GM23338 (cell line): Measurements from ENCODE around the gene CCDC71L. TPM values are rescaled to one million over a fixed set of nuclear protein-coding genes. Genes with fewer than 3 reads are reported as not detected.

Source experiments
- ATAC-seq: fragments of 200-7000 bp; cut with Tn5 transposase; 3 replicates; pipeline ENCODE4 v1.9.1; 2020
- DNase-seq: peaks from one replicate; pipeline ENCODE4 v3.0.0-alpha.2; 2015; ENCODE audit warnings: low spot score
- H2AFZ ChIP-seq: fragments of 200-600 bp; sonication (generic); 2 replicates; pipeline ENCODE4 v1.8.0; 2016; ENCODE audit warnings: antibody characterized with exemption, mild to moderate bottlenecking, moderate library complexity
- H3F3A ChIP-seq: fragments of 200-600 bp; sonication (generic); replicated peaks from 2 replicates; pipeline ENCODE4 v1.8.0; 2017; ENCODE audit warnings: antibody characterized with exemption, mixed run types, low read depth
- H3K27ac ChIP-seq: fragments of 200-600 bp; sonication (generic); 2 replicates; pipeline ENCODE4 v1.6.1; 2016; ENCODE audit warnings: low read depth
- H3K27me3 ChIP-seq: fragments of 200-600 bp; sonication (generic); 2 replicates; pipeline ENCODE4 v1.8.0; 2016; ENCODE audit warnings: mild to moderate bottlenecking, mixed run types, moderate library complexity; ENCODE audit not compliant: insufficient read depth
- H3K36me3 ChIP-seq: fragments of 200-600 bp; sonication (generic); 2 replicates; pipeline ENCODE4 v1.8.0; 2016; ENCODE audit warnings: mild to moderate bottlenecking; ENCODE audit not compliant: insufficient read depth
- H3K4me1 ChIP-seq: fragments of 200-600 bp; sonication (generic); 2 replicates; pipeline ENCODE4 v1.8.0; 2016; ENCODE audit warnings: mild to moderate bottlenecking, moderate library complexity; ENCODE audit not compliant: insufficient read depth
- H3K4me2 ChIP-seq: fragments of 200-600 bp; sonication (generic); 2 replicates; pipeline ENCODE4 v1.7.1; 2017; ENCODE audit warnings: mixed run types
- H3K4me3 ChIP-seq: fragments of 200-600 bp; sonication (generic); 2 replicates; pipeline ENCODE4 v1.6.1; 2016; ENCODE audit warnings: mixed run types
- H3K79me2 ChIP-seq: fragments of 200-600 bp; sonication (generic); replicated peaks from 2 replicates; pipeline ENCODE4 v1.8.0; 2017; ENCODE audit warnings: mild to moderate bottlenecking; ENCODE audit not compliant: insufficient read depth
- H3K9me2 ChIP-seq: fragments of 200-600 bp; sonication (generic); 2 replicates; pipeline ENCODE4 v1.8.0; 2017; ENCODE audit not compliant: insufficient read depth
- H4K20me1 ChIP-seq: fragments of 200-600 bp; sonication (generic); replicated peaks from 2 replicates; pipeline ENCODE4 v1.8.0; 2017; ENCODE audit warnings: mild to moderate bottlenecking; ENCODE audit not compliant: insufficient read depth
- H3K27ac Mint-ChIP-seq: 2 replicates; pipeline ENCODE4 v1.8.0; 2020; ENCODE audit warnings: inconsistent platforms, mild to moderate bottlenecking, moderate library complexity, mixed read lengths
- H3K27me3 Mint-ChIP-seq: 3 replicates; pipeline ENCODE4 v1.8.0; 2022; ENCODE audit warnings: low read depth, mild to moderate bottlenecking, moderate library complexity, mixed read lengths, inconsistent platforms; ENCODE audit not compliant: insufficient read depth, poor library complexity
- H3K36me3 Mint-ChIP-seq: 3 replicates; pipeline ENCODE4 v1.8.0; 2021; ENCODE audit warnings: low read depth, mild to moderate bottlenecking, inconsistent platforms, moderate library complexity, mixed read lengths
- H3K4me1 Mint-ChIP-seq: 3 replicates; pipeline ENCODE4 v1.8.0; 2020; ENCODE audit warnings: mild to moderate bottlenecking, inconsistent platforms, mixed read lengths
- H3K4me3 Mint-ChIP-seq: 3 replicates; pipeline ENCODE4 v1.8.0; 2021; ENCODE audit warnings: moderate library complexity, mild to moderate bottlenecking, inconsistent platforms, mixed read lengths
- H3K9me3 Mint-ChIP-seq: 3 replicates; pipeline ENCODE4 v1.8.0; 2020; ENCODE audit warnings: moderate library complexity, mild to moderate bottlenecking, inconsistent platforms, mixed read lengths
- CREB1 ChIP-seq: fragments of 250-450 bp; sonication (Bioruptor Pico); IDR thresholded peaks from 2 replicates; pipeline ENCODE4 v1.5.0; 2020; ENCODE audit warnings: low read depth, mild to moderate bottlenecking, moderate library complexity
- CTCF ChIP-seq, 2 experiments: fragments of 200-600 bp in 1 of 2; sonication (generic) in 1 of 2; conservative IDR thresholded peaks; 2 replicates each; pipeline versions ENCODE4 v1.5.1 to v1.6.1; 2016 to 2017; ENCODE audit warnings: antibody characterized with exemption in 2 of 2, low read depth in 2 of 2, mild to moderate bottlenecking in 2 of 2, moderate library complexity in 1 of 2
- EZH2phosphoT487 ChIP-seq: fragments of 200-600 bp; sonication (generic); IDR thresholded peaks from one replicate; pipeline ENCODE4 v1.8.1; 2018; ENCODE audit warnings: antibody characterized with exemption; ENCODE audit not compliant: unreplicated experiment
- NANOG ChIP-seq: IDR thresholded peaks from 2 replicates; pipeline ENCODE4 v1.6.1; 2016; ENCODE audit warnings: antibody characterized with exemption, borderline replicate concordance
- REST ChIP-seq: IDR thresholded peaks from one replicate; pipeline ENCODE4 v1.6.1; 2018; ENCODE audit warnings: antibody characterized with exemption; ENCODE audit not compliant: unreplicated experiment
- ZNF114 ChIP-seq: fragments of 250-450 bp; sonication (Bioruptor Pico); IDR thresholded peaks from 2 replicates; pipeline ENCODE4 v1.5.0; 2020; ENCODE audit warnings: mild to moderate bottlenecking, moderate library complexity
- polyA plus RNA-seq: library from polyadenylated mRNA; unstranded; fragments of >200 nt; fragmentation: Nextera tagmentation; extraction: Ambion mirVana; gene quantifications from 2 replicates; pipeline ENCODE4 v1.2.1, GENCODE V29; 2016
- total RNA-seq: library from RNA; depleted of rRNA; stranded (reverse); fragments of >200 nt; shearing (Covaris generic); gene quantifications from 2 replicates; pipeline ENCODE4 v1.2.3, GENCODE V29; 2014
- TF ChIP-seq, protein P1 (sequence below): fragments of 250-450 bp; sonication (Bioruptor Pico); IDR thresholded peaks from 2 replicates; pipeline ENCODE4 v1.5.0; 2020; ENCODE audit warnings: mild to moderate bottlenecking, moderate library complexity

The CCDC71L gene
- total and polyA plus RNA-seq, 2 experiments from 2014 or later, result 8.4 to 32.3 TPM

DNA sequence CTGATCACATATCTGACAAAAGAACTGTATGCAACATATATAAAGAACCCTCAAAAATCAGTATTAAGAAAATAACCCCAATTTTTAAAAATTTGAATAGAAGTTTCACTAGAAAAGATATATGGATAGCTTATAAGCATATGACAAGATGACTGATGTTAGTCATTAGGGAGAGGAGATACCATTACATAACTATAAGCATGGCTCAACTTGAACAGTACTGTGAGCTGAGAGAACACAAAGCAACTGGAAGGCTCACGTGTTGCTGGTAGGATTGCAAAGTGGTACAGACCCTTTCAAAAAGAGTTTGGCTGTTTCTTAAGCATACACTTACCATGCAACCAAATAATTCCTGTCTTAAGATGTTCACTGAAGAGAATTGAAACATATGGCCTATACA is 14.7 kb downstream of the CCDC71L start:
- Histone ChIP-seq H4K20me1 (no peaks in the 10 kb centered on the region), H3F3A (no peaks in the 10 kb centered on the region), H3K4me3 (no peak overlapping the region), H3K27me3 (no peaks in the 10 kb centered on the region), H3K9me2 (no peaks in the 10 kb centered on the region), H3K27ac (no peak overlapping the region), H3K36me3 (no peaks in the 10 kb centered on the region), H3K79me2 (no peaks in the 10 kb centered on the region), H2AFZ (no peak overlapping the region), H3K4me2 (no peak overlapping the region), H3K4me1 (no peaks in the 10 kb centered on the region)
- no peak overlapping the region for H3K27ac Mint-ChIP-seq
- no peak overlapping the region for H3K4me3 Mint-ChIP-seq
- DNase-seq, result no peak
- no peaks in the 10 kb centered on the region for H3K36me3 Mint-ChIP-seq
- no peak for ATAC-seq
- TF ChIP-seq ZNF114 (CRISPR knock-in tag), result no peak
- no peak for TF ChIP-seq EZH2phosphoT487
- TF ChIP-seq CREB1, result no peak
- TF ChIP-seq CTCF (conservative IDR thresholded peaks at IDR 0.05; ENCODE audit: low read depth in 2 of 2), result no peak
- no peak for TF ChIP-seq NANOG
- no peak for TF ChIP-seq REST
- TF ChIP-seq, protein P1, sequence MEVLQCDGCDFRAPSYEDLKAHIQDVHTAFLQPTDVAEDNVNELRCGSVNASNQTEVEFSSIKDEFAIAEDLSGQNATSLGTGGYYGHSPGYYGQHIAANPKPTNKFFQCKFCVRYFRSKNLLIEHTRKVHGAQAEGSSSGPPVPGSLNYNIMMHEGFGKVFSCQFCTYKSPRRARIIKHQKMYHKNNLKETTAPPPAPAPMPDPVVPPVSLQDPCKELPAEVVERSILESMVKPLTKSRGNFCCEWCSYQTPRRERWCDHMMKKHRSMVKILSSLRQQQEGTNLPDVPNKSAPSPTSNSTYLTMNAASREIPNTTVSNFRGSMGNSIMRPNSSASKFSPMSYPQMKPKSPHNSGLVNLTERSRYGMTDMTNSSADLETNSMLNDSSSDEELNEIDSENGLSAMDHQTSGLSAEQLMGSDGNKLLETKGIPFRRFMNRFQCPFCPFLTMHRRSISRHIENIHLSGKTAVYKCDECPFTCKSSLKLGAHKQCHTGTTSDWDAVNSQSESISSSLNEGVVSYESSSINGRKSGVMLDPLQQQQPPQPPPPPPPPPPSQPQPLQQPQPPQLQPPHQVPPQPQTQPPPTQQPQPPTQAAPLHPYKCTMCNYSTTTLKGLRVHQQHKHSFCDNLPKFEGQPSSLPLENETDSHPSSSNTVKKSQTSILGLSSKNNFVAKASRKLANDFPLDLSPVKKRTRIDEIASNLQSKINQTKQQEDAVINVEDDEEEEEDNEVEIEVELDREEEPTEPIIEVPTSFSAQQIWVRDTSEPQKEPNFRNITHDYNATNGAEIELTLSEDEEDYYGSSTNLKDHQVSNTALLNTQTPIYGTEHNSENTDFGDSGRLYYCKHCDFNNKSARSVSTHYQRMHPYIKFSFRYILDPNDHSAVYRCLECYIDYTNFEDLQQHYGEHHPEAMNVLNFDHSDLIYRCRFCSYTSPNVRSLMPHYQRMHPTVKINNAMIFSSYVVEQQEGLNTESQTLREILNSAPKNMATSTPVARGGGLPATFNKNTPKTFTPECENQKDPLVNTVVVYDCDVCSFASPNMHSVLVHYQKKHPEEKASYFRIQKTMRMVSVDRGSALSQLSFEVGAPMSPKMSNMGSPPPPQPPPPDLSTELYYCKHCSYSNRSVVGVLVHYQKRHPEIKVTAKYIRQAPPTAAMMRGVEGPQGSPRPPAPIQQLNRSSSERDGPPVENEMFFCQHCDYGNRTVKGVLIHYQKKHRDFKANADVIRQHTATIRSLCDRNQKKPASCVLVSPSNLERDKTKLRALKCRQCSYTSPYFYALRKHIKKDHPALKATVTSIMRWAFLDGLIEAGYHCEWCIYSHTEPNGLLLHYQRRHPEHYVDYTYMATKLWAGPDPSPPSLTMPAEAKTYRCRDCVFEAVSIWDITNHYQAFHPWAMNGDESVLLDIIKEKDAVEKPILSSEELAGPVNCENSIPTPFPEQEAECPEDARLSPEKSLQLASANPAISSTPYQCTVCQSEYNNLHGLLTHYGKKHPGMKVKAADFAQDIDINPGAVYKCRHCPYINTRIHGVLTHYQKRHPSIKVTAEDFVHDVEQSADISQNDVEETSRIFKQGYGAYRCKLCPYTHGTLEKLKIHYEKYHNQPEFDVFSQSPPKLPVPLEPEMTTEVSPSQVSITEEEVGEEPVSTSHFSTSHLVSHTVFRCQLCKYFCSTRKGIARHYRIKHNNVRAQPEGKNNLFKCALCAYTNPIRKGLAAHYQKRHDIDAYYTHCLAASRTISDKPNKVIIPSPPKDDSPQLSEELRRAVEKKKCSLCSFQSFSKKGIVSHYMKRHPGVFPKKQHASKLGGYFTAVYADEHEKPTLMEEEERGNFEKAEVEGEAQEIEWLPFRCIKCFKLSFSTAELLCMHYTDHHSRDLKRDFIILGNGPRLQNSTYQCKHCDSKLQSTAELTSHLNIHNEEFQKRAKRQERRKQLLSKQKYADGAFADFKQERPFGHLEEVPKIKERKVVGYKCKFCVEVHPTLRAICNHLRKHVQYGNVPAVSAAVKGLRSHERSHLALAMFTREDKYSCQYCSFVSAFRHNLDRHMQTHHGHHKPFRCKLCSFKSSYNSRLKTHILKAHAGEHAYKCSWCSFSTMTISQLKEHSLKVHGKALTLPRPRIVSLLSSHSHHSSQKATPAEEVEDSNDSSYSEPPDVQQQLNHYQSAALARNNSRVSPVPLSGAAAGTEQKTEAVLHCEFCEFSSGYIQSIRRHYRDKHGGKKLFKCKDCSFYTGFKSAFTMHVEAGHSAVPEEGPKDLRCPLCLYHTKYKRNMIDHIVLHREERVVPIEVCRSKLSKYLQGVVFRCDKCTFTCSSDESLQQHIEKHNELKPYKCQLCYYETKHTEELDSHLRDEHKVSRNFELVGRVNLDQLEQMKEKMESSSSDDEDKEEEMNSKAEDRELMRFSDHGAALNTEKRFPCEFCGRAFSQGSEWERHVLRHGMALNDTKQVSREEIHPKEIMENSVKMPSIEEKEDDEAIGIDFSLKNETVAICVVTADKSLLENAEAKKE (CRISPR knock-in tag), result no peak
- H3K9me3 Mint-ChIP-seq, result no peaks in the 10 kb centered on the region
- no peaks in the 10 kb centered on the region for H3K27me3 Mint-ChIP-seq
- no peaks in the 10 kb centered on the region for H3K4me1 Mint-ChIP-seq
